Thyroid gland (tissue), 4 donors: Measurements from ENCODE around the gene PXDN.

Experiments used
- POLR2A ChIP-seq, 2 donors: fragments of 450-650 bp; IDR thresholded peaks; one replicate each; pipeline ENCODE4 v1.6.1; 2017; ENCODE audit warnings: antibody characterized with exemption in 2 of 2, mild to moderate bottlenecking in 2 of 2, moderate library complexity in 1 of 2
- TF ChIP-seq, protein P1 (sequence below), 6 experiments: fragments of 200-600 bp in 3 of 6; fragments of 450-650 bp in 3 of 6; sonication (generic) in 3 of 6; IDR thresholded peaks; one replicate each; pipeline ENCODE4 v1.5.1; 2016 to 2019; ENCODE audit warnings: antibody characterized with exemption in 6 of 6, mild to moderate bottlenecking in 2 of 6, inconsistent platforms in 1 of 6, moderate library complexity in 1 of 6

DNA sequence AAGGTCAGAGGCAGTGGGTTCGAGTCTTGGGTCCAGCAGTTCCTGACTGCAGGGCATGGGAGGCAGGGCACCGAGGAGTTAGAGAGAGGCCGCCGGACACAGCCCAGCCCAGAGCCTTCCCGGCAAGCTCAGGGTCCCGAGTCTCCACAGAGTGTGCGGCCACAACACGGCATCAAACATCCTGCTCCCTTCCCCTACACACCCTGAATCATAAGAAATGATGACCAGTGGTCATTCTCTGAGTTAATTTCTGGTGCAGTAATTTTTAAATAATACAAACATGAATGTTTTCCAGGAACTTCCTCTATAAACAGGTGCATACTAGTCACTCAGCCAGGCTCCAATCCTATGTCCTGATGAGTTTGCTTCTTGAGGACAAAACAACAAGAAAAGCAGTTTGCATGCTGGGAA, 118.0 kb downstream of the PXDN start:
- TF ChIP-seq, protein P1, sequence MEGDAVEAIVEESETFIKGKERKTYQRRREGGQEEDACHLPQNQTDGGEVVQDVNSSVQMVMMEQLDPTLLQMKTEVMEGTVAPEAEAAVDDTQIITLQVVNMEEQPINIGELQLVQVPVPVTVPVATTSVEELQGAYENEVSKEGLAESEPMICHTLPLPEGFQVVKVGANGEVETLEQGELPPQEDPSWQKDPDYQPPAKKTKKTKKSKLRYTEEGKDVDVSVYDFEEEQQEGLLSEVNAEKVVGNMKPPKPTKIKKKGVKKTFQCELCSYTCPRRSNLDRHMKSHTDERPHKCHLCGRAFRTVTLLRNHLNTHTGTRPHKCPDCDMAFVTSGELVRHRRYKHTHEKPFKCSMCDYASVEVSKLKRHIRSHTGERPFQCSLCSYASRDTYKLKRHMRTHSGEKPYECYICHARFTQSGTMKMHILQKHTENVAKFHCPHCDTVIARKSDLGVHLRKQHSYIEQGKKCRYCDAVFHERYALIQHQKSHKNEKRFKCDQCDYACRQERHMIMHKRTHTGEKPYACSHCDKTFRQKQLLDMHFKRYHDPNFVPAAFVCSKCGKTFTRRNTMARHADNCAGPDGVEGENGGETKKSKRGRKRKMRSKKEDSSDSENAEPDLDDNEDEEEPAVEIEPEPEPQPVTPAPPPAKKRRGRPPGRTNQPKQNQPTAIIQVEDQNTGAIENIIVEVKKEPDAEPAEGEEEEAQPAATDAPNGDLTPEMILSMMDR (IDR thresholded peaks at IDR 0.05): no peak
- TF ChIP-seq POLR2A (IDR thresholded peaks at IDR 0.05): no peak
